Fibroblast of skin of abdomen (primary cell): Measurements from ENCODE around the gene MIPOL1.

ENCODE experiments used
- DNase-seq: peaks from one replicate; pipeline ENCODE4 v3.0.0-alpha.2; 2013

MIPOL1 gene

DNA sequence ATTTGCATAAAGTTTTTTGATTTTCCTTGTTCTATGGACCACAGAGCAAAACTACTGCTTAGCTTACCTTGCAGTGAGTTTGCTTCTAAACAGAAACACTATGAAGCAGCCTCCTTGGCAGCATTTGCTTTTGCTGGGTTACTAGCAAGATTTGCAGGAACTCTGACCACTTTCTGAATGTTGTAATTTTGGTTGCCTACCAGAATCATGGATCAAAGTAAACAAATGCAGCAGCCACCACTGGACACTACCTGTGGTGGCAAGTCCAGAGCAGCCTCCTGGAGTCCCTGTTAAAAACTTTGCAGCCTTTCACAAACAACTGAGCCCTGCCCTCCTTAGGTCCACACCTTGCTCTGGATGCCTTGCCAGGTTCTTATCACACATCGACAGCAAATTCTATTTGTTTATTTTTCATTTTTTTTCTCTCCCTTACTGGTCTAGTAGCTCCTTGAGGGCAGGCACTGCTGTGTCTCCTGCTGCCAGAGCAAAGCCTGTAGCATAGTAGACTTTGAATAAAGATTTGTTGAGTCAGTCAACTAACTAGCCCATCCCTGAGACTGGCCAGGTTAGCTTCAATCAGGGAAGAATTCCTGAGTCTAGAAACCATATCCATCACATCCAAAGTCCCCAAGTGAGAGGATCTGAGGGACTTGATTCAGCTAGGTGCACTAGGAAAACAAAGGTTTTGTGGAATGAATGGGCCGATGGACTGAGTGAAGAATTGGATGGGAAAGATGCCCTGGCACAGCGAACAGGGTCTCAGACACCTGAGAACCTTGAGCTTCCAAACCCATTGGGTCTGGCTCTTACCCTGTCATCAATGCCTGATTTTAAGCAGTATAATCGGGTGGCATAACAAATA, 403.4 kb downstream of the MIPOL1 start:
- no peak for DNase-seq

DNA sequence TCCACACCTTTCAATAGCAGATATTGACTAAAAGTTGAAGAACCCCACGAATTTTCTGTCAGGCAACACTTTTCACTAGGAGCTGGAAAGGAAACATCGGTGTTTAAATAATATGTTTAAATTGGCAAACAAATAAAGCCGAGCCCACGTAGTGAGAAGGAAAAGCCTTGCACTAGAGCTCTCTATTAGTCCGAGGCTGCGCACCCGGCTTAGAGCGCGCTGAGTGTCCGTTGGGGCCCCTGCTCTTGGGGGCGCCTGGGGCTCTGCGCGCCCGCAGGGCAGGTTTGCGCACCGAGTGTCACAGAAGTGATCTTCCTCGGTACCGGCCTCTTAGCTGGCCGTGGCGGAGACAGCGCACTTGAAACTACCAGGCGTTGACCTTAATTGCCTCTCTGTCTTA, 404.1 kb downstream of the MIPOL1 start:
- DNase-seq = no peak
